H1 (cell line): ENCODE data around the gene CREBZF. TPM values are rescaled to one million over a fixed set of nuclear protein-coding genes. Genes with fewer than 3 reads are reported as not detected.
"Not testable (repeated sequence)": the region's sequence is repeated elsewhere in the genome, so short reads cannot be mapped to it uniquely, and the experiment has no call there.

Experiments used
- CTCF ChIA-PET: fragments of 300-600 bp; sonication (Branson Sonifier 250); formaldehyde crosslinking; loops from one replicate; lab custom pipeline; 2021; ENCODE audit not compliant: partially characterized antibody; lab: Charles Lee
- POLR2A ChIA-PET: fragments of 300-600 bp; sonication (Branson Sonifier 250); formaldehyde crosslinking; loops from one replicate; lab custom pipeline; 2021; ENCODE audit warnings: inconsistent platforms; ENCODE audit not compliant: partially characterized antibody; lab: Charles Lee
- DNase-seq, 2 experiments: peaks; one replicate each; pipeline versions ENCODE4 v3.0.0 to v3.0.0-alpha.2; 2010 to 2022; ENCODE audit warnings: low spot score in 2 of 2, low read depth in 1 of 2, mixed read lengths in 1 of 2
- FAIRE-seq: peaks from 2 replicates; lab custom pipeline; 2011; peaks lifted over from hg19 to GRCh38; lab: Jason Lieb, UNC
- H2AFZ ChIP-seq: 2 replicates; pipeline ENCODE4 v1.8.1; 2012; ENCODE audit warnings: low read length, inconsistent platforms
- H2AK5ac ChIP-seq: 2 replicates; pipeline ENCODE4 v1.6.1; 2013; ENCODE audit warnings: low read depth, low read length
- H2BK120ac ChIP-seq: replicated peaks from 2 replicates; pipeline ENCODE3; 2013; ENCODE audit warnings: low read depth, low read length, inconsistent platforms
- H2BK12ac ChIP-seq: 2 replicates; pipeline ENCODE4 v1.6.1; 2013; ENCODE audit warnings: low read depth, low read length
- H2BK15ac ChIP-seq: 2 replicates; pipeline ENCODE4 v1.6.1; 2013; ENCODE audit warnings: low read length
- H2BK20ac ChIP-seq: 2 replicates; pipeline ENCODE4 v1.6.1; 2013; ENCODE audit warnings: low read length
- H2BK5ac ChIP-seq: 2 replicates; pipeline ENCODE4 v1.6.1; 2013; ENCODE audit warnings: low read depth, low read length
- H3K14ac ChIP-seq: 2 replicates; pipeline ENCODE4 v1.6.1; 2013; ENCODE audit warnings: inconsistent platforms; ENCODE audit not compliant: insufficient read length
- H3K18ac ChIP-seq: 2 replicates; pipeline ENCODE4 v1.6.1; 2013; ENCODE audit warnings: low read length; ENCODE audit errors: extremely low read depth
- H3K23ac ChIP-seq: 2 replicates; pipeline ENCODE4 v1.6.1; 2013; ENCODE audit warnings: inconsistent platforms; ENCODE audit not compliant: insufficient read length
- H3K23me2 ChIP-seq: 2 replicates; pipeline ENCODE4 v1.6.1; 2013; ENCODE audit warnings: low read depth, low read length
- H3K27ac ChIP-seq: 2 replicates; pipeline ENCODE4 v1.6.1; 2011; ENCODE audit warnings: low read depth, low read length, inconsistent platforms
- H3K27me3 ChIP-seq, 4 experiments: replicated peaks in 1 of 4; 1 replicate in 1 of 4; 2 replicates in 3 of 4; pipeline versions ENCODE4 v1.6.1 to v1.8.1; 2011 to 2013; ENCODE audit warnings: low read length in 3 of 4, mild to moderate bottlenecking in 3 of 4, inconsistent platforms in 2 of 4, mixed read lengths in 2 of 4, moderate library complexity in 1 of 4; ENCODE audit not compliant: control insufficient read depth in 3 of 4, insufficient read depth in 3 of 4; ENCODE audit errors: extremely low read depth in 1 of 4
- H3K36me3 ChIP-seq, 4 experiments: 2 replicates each; pipeline versions ENCODE4 v1.6.1 to v1.8.1; 2011 to 2013; ENCODE audit warnings: mild to moderate bottlenecking in 4 of 4, low read length in 3 of 4, moderate library complexity in 2 of 4, control low read depth in 1 of 4, inconsistent platforms in 1 of 4; ENCODE audit not compliant: insufficient read depth in 4 of 4, control insufficient read depth in 2 of 4
- H3K4ac ChIP-seq: replicated peaks from 2 replicates; pipeline ENCODE3; 2013; ENCODE audit warnings: low read length, low read depth, mixed read lengths, inconsistent platforms; ENCODE audit not compliant: insufficient read length
- H3K4me1 ChIP-seq, 4 experiments: replicated peaks in 1 of 4; 1 replicate in 1 of 4; 2 replicates in 3 of 4; pipeline versions ENCODE4 v1.6.1 to v1.8.1; 2011 to 2013; ENCODE audit warnings: low read length in 3 of 4, inconsistent platforms in 2 of 4, mixed read lengths in 1 of 4; ENCODE audit not compliant: insufficient read depth in 4 of 4, control insufficient read depth in 3 of 4
- H3K4me2 ChIP-seq, 2 experiments: 2 replicates each; pipeline versions ENCODE4 v1.6.1 to v1.8.1; 2011 to 2013; ENCODE audit warnings: low read depth in 2 of 2, low read length in 2 of 2, control low read depth in 1 of 2, inconsistent platforms in 1 of 2, mild to moderate bottlenecking in 1 of 2; ENCODE audit not compliant: insufficient read depth in 1 of 2
- H3K4me3 ChIP-seq, 4 experiments: fragments of 200-600, 300-600 bp in 1 of 4; sonication (generic), shearing (Covaris generic), sonication (Bioruptor Twin) in 1 of 4; 2 replicates each; pipeline versions ENCODE4 v1.5.1 to v1.8.1; 2011 to 2016; ENCODE audit warnings: low read length in 4 of 4, low read depth in 3 of 4, control low read depth in 2 of 4, inconsistent platforms in 2 of 4, mild to moderate bottlenecking in 2 of 4, mixed read lengths in 1 of 4, moderate library complexity in 1 of 4; ENCODE audit not compliant: insufficient read depth in 2 of 4; ENCODE audit errors: extremely low read depth in 1 of 4
- H3K56ac ChIP-seq: replicated peaks from 2 replicates; pipeline ENCODE3; 2013; ENCODE audit warnings: low read depth, mild to moderate bottlenecking, mixed read lengths, low read length, inconsistent platforms; ENCODE audit not compliant: insufficient read length
- H3K79me1 ChIP-seq: 2 replicates; pipeline ENCODE4 v1.6.1; 2013; ENCODE audit warnings: low read depth, low read length, control low read depth
- H3K79me2 ChIP-seq, 2 experiments: 2 replicates each; pipeline versions ENCODE4 v1.6.1 to v1.8.1; 2012 to 2013; ENCODE audit warnings: low read length in 2 of 2, mild to moderate bottlenecking in 2 of 2, inconsistent platforms in 1 of 2; ENCODE audit not compliant: insufficient read depth in 2 of 2, control insufficient read depth in 1 of 2
- H3K9ac ChIP-seq, 4 experiments: replicated peaks in 1 of 4; 1 replicate in 1 of 4; 2 replicates in 3 of 4; pipeline versions ENCODE4 v1.6.1 to v1.8.1; 2011 to 2013; ENCODE audit warnings: low read depth in 3 of 4, low read length in 3 of 4, control low read depth in 2 of 4, mild to moderate bottlenecking in 2 of 4, moderate library complexity in 2 of 4, inconsistent platforms in 1 of 4; ENCODE audit errors: extremely low read depth in 1 of 4
- H3K9me3 ChIP-seq, 2 experiments: 2 replicates each; pipeline versions ENCODE4 v1.6.1 to v1.8.1; 2012 to 2013; ENCODE audit warnings: mild to moderate bottlenecking in 2 of 2, moderate library complexity in 2 of 2, control low read depth in 1 of 2, inconsistent platforms in 1 of 2, low read depth in 1 of 2, low read length in 1 of 2, mixed read lengths in 1 of 2; ENCODE audit not compliant: insufficient read depth in 2 of 2
- H4K20me1 ChIP-seq, 2 experiments: replicated peaks in 1 of 2; 2 replicates each; pipeline versions ENCODE3 to v1.8.1; 2011 to 2013; ENCODE audit warnings: inconsistent platforms in 2 of 2, low read length in 2 of 2, mild to moderate bottlenecking in 1 of 2; ENCODE audit not compliant: insufficient read depth in 2 of 2, control insufficient read depth in 1 of 2
- H4K5ac ChIP-seq: 2 replicates; pipeline ENCODE4 v1.6.1; 2013; ENCODE audit warnings: low read length, low read depth, mixed read lengths, inconsistent platforms; ENCODE audit not compliant: insufficient read length
- H4K8ac ChIP-seq: 2 replicates; pipeline ENCODE4 v1.8.0; 2013; ENCODE audit warnings: mild to moderate bottlenecking, moderate library complexity, low read length, inconsistent platforms; ENCODE audit not compliant: insufficient read depth; ENCODE audit errors: extremely low read depth
- H4K91ac ChIP-seq: replicated peaks from 2 replicates; pipeline ENCODE3; 2013; ENCODE audit warnings: low read length, mixed read lengths, inconsistent platforms; ENCODE audit not compliant: insufficient read length
- WGBS, 2 experiments: shearing (Covaris generic) in 1 of 2; methylation state at CpG; one replicate each; pipeline versions ENCODE4 v1.1.6 to v1.1.7; 2013 to 2015; ENCODE audit warnings: low lambda C conversion rate in 2 of 2, mixed read lengths in 2 of 2, inconsistent platforms in 1 of 2, low coverage in 1 of 2, missing lambda C conversion rate in 1 of 2; ENCODE audit not compliant: insufficient replicate concordance in 2 of 2, insufficient coverage in 1 of 2, insufficient read length in 1 of 2; ENCODE audit errors: extremely low coverage in 1 of 2, missing lambda C conversion rate in 1 of 2; 5-methylcytosine and 5-hydroxymethylcytosine counted together
- polyA plus RNA-seq, 7 experiments: library from polyadenylated mRNA; depleted of rRNA in 3 of 7; stranded (reverse) in 5 of 7; unstranded in 2 of 7; fragments of >200 nt in 5 of 7; fragments of 200-250 nt in 2 of 7; gene quantifications; 1 replicate in 5 of 7; 2 replicates in 1 of 7; 4 replicates in 1 of 7; pipeline versions ENCODE4 v1.2.1 to v1.2.3, GENCODE V29; 2011 to 2013; ENCODE audit warnings: missing spikeins in 2 of 7, mixed read lengths in 2 of 7
- total RNA-seq: library from RNA; stranded (reverse); fragmentation: NEBNext Ultra II Directional; extraction: Animal tissue kit (Norgen Biotek cat#: 25700); gene quantifications from 2 replicates; pipeline ENCODE4 v1.2.1, GENCODE V29; 2021

Gene CREBZF
- total and polyA plus RNA-seq, 2 of the 8 experiments (the other 6 are each of a cell fraction or from before 2014, with no cell fraction given) = 15.4 to 44.9 TPM

- not testable (repeated sequence) for H3K14ac ChIP-seq, H2BK120ac ChIP-seq, H3K4me2 ChIP-seq, H2BK5ac ChIP-seq, H3K4ac ChIP-seq, H3K27me3 ChIP-seq, H2BK12ac ChIP-seq, H3K4me1 ChIP-seq, H4K8ac ChIP-seq, FAIRE-seq, H2AFZ ChIP-seq, H3K18ac ChIP-seq, H4K5ac ChIP-seq, H3K23me2 ChIP-seq, H2BK15ac ChIP-seq, H4K91ac ChIP-seq, H3K9ac ChIP-seq, H2AK5ac ChIP-seq, H3K9me3 ChIP-seq, H3K23ac ChIP-seq, H4K20me1 ChIP-seq, H2BK20ac ChIP-seq, H3K79me1 ChIP-seq, DNase-seq, H3K27ac ChIP-seq, H3K56ac ChIP-seq, H3K4me3 ChIP-seq
- H3K36me3 ChIP-seq = peaks cover 0 to 42% (median 16%) of the 10 kb centered on the region in 4 experiments; a peak in 5 of 8 replicates
- peaks cover 0 to 29% of the 10 kb centered on the region in 2 experiments; a peak in 3 of 4 replicates for H3K79me2 ChIP-seq
- ChIA-PET CTCF (interaction anchor here (0.9 to 1.0 kb wide), 2 partner anchors 9 to 201 kb away, joined by 3 read pairs; partner anchors contain the start of gene CCDC83), POLR2A (interaction anchor here (0.7 to 4.9 kb wide), 4 partner anchors 9 to 26 kb away, joined by 3 to 42 read pairs (median 4); partner anchors contain the start of genes CREBZF and TMEM126B)
- WGBS, 2 experiments = 84% methylated on average over 4 of the region's 4 CpGs; no CpG with 5 or more reads in 1 of the 2 experiments
Measured at GRCh38 chr11:85654343-85654742, 10.6 kb downstream of the CREBZF start.
